ENCODE data around the gene PPAT. TPM values are rescaled to one million over a fixed set of nuclear protein-coding genes. Genes with fewer than 3 reads are reported as not detected.

Gene PPAT
- total RNA-seq, result 10 to 100 TPM in 1 of 4 donors, 1 to 10 TPM in 3; 4.5 to 11.4 (median 9.3) TPM

- H3K36me3 ChIP-seq, result no peaks in the 10 kb centered on the region
- peak within 1 kb of the TSS; percentile 81 to 99 (median 96) for H3K27ac ChIP-seq
- intact Hi-C loops (cut with DNase I), result no loop called here
- peak within 1 kb of the TSS; percentile 73 to 89 (median 78) for H3K4me3 ChIP-seq
- peaks cover 0 to 37% (median 0%) of the 10 kb centered on the region in 3 donors for H3K4me1 ChIP-seq
- H3K9me3 ChIP-seq, result no peaks in the 10 kb centered on the region
- WGBS, 2 donors, result 0% methylated on average over 4 to 6 of the region's 61 CpGs
- TF ChIP-seq, protein P1, sequence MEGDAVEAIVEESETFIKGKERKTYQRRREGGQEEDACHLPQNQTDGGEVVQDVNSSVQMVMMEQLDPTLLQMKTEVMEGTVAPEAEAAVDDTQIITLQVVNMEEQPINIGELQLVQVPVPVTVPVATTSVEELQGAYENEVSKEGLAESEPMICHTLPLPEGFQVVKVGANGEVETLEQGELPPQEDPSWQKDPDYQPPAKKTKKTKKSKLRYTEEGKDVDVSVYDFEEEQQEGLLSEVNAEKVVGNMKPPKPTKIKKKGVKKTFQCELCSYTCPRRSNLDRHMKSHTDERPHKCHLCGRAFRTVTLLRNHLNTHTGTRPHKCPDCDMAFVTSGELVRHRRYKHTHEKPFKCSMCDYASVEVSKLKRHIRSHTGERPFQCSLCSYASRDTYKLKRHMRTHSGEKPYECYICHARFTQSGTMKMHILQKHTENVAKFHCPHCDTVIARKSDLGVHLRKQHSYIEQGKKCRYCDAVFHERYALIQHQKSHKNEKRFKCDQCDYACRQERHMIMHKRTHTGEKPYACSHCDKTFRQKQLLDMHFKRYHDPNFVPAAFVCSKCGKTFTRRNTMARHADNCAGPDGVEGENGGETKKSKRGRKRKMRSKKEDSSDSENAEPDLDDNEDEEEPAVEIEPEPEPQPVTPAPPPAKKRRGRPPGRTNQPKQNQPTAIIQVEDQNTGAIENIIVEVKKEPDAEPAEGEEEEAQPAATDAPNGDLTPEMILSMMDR (IDR thresholded peaks at IDR 0.05), result peak; percentile 23 to 53 (median 34)
- TF ChIP-seq POLR2A (IDR thresholded peaks at IDR 0.05), result peak in 2 of 4 donors; percentile 35 to 67
- H3K27me3 ChIP-seq, result no peaks in the 10 kb centered on the region
- DNase-seq, result peak; percentile 94
Measured at GRCh38 chr4:56435140-56435926, at the start of gene PPAT. Gene PPAT (minus strand): TSS chr4:56435615. CDS start chr4:56435477, 138 bp downstream.

DNA sequence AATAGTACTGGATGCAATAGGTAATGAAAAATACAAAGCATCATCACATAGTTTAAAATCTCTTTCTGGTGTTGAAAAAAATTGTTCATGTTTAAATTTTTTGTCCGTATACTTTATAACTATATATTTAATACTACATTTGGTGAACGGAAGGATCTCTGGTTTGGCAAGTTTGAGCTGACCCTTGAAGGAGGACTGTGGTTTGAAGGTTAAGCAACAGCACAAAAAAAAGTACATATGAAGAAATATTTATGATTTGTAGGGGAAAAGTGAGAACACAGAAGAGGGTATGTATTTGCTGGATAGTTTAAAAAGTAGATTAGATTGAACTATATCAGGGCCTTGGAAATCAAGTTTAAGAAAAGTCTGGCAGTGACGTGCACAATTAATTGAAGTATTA, 45.3 kb upstream of the PPAT start:
- intact Hi-C loops (cut with DNase I), result no loop called here
- 82 to 91% methylated on average over 3 of the region's 3 CpGs for WGBS, 2 donors
- H3K4me3 ChIP-seq, result no peak overlapping the region
- no peak for DNase-seq
- H3K36me3 ChIP-seq, result peaks cover 0 to 100% (median 0%) of the 10 kb centered on the region in 3 donors
- H3K27me3 ChIP-seq, result no peaks in the 10 kb centered on the region
- H3K9me3 ChIP-seq, result no peaks in the 10 kb centered on the region
- no peak overlapping the region for H3K27ac ChIP-seq
- no peaks in the 10 kb centered on the region for H3K4me1 ChIP-seq
- TF ChIP-seq POLR2A (IDR thresholded peaks at IDR 0.05), result no peak
- TF ChIP-seq, protein P1 (IDR thresholded peaks at IDR 0.05), result no peak

- intact Hi-C loops (cut with DNase I), result no loop called here
- Histone ChIP-seq H3K27ac (no peak overlapping the region), H3K4me1 (no peaks in the 10 kb centered on the region), H3K36me3 (peaks cover 0 to 100% (median 24%) of the 10 kb centered on the region in 3 donors), H3K9me3 (no peaks in the 10 kb centered on the region), H3K27me3 (no peaks in the 10 kb centered on the region), H3K4me3 (no peak overlapping the region)
- TF ChIP-seq POLR2A (IDR thresholded peaks at IDR 0.05), result no peak
- TF ChIP-seq, protein P1 (IDR thresholded peaks at IDR 0.05), result no peak
- no peak for DNase-seq
- WGBS, 2 donors, result 91 to 96% methylated on average over 5 of the region's 5 CpGs
Measured at GRCh38 chr4:56477192-56477702, 41.8 kb upstream of the PPAT start.

DNA sequence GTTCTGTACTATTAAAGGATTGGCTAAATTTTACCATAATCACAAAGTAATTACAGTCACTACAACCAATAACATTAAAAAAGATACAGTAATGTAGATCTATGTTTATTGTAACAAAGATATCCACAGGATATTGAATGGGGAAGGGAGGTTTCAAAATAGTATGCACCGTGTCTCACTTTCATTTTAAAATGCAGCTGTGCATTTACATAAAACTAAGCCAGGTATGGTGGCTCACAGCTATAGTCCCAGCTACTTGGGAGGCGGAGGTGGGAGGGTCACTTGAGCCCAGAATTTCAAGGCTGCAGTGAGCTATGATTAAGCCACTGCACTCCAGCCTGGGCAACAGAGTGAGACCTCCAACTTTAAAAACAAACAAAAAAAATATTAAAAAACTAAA, 40.5 kb upstream of the PPAT start:
- Histone ChIP-seq H3K4me3 (no peak overlapping the region), H3K27ac (no peak overlapping the region), H3K4me1 (no peaks in the 10 kb centered on the region), H3K9me3 (no peaks in the 10 kb centered on the region), H3K36me3 (peaks cover 0 to 100% (median 33%) of the 10 kb centered on the region in 3 donors), H3K27me3 (no peaks in the 10 kb centered on the region)
- intact Hi-C loops (cut with DNase I), result no loop called here
- WGBS, 2 donors, result 75 to 83% methylated on average over 2 of the region's 2 CpGs
- no peak for DNase-seq
- TF ChIP-seq, protein P1 (IDR thresholded peaks at IDR 0.05), result no peak
- TF ChIP-seq POLR2A (IDR thresholded peaks at IDR 0.05), result no peak

DNA sequence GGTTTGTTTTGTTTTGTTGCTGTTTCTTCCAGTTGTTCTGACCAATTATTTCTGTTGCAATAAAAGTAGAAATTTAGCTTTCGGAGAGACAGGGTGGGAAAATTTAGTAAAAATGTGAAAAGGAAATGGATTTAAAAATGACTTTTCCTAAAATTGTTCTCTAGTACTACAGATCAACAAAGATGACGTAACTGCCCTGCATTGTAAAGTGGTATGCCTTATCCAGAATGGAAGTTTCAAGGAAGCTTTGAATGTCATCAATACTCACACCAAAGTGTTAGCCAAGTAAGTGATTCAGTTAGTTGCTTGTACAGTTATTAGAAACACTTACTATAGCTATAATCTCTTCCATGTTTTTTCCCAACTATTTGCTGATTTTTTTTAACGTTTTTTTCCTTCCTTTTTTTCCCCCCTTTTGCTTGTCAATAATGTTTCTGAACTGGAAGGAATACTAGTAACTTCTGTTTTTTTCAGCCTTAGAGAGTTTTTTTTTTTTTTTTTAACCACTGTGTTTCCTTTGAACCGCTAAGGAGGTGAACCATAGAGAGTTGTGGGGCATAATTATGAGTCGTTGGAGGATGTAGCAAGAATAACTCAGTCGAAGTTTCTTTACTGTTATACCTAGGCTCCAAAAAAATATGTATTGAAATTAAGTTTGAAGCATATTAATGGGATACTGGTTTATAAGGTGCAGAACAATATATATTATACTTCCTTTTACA, 34.2 kb upstream of the PPAT start:
- peaks cover 0 to 47% (median 30%) of the 10 kb centered on the region in 3 donors for H3K36me3 ChIP-seq
- peaks cover 14 to 37% (median 22%) of the 10 kb centered on the region in 3 donors for H3K4me1 ChIP-seq
- WGBS, 2 donors, result 48 to 49% methylated on average over 6 of the region's 6 CpGs
- TF ChIP-seq POLR2A (IDR thresholded peaks at IDR 0.05), result no peak
- TF ChIP-seq, protein P1 (IDR thresholded peaks at IDR 0.05), result no peak
- no peak for DNase-seq
- H3K27ac ChIP-seq, result no peak overlapping the region
- no peaks in the 10 kb centered on the region for H3K9me3 ChIP-seq
- no peaks in the 10 kb centered on the region for H3K27me3 ChIP-seq
- H3K4me3 ChIP-seq, result no peak overlapping the region
- intact Hi-C loops (cut with DNase I), result no loop called here

Measured in esophagus squamous epithelium (tissue), 5 donors.